GM23338 (cell line): ENCODE data around the gene PPP4R1. TPM values are rescaled to one million over a fixed set of nuclear protein-coding genes. Genes with fewer than 3 reads are reported as not detected.

Source experiments
- ATAC-seq: fragments of 200-7000 bp; cut with Tn5 transposase; 3 replicates; pipeline ENCODE4 v1.9.1; 2020
- DNase-seq: peaks from one replicate; pipeline ENCODE4 v3.0.0-alpha.2; 2015; ENCODE audit warnings: low spot score
- H2AFZ ChIP-seq: fragments of 200-600 bp; sonication (generic); 2 replicates; pipeline ENCODE4 v1.8.0; 2016; ENCODE audit warnings: antibody characterized with exemption, mild to moderate bottlenecking, moderate library complexity
- H3F3A ChIP-seq: fragments of 200-600 bp; sonication (generic); replicated peaks from 2 replicates; pipeline ENCODE4 v1.8.0; 2017; ENCODE audit warnings: antibody characterized with exemption, mixed run types, low read depth
- H3K27ac ChIP-seq: fragments of 200-600 bp; sonication (generic); 2 replicates; pipeline ENCODE4 v1.6.1; 2016; ENCODE audit warnings: low read depth
- H3K27me3 ChIP-seq: fragments of 200-600 bp; sonication (generic); 2 replicates; pipeline ENCODE4 v1.8.0; 2016; ENCODE audit warnings: mild to moderate bottlenecking, mixed run types, moderate library complexity; ENCODE audit not compliant: insufficient read depth
- H3K36me3 ChIP-seq: fragments of 200-600 bp; sonication (generic); 2 replicates; pipeline ENCODE4 v1.8.0; 2016; ENCODE audit warnings: mild to moderate bottlenecking; ENCODE audit not compliant: insufficient read depth
- H3K4me1 ChIP-seq: fragments of 200-600 bp; sonication (generic); 2 replicates; pipeline ENCODE4 v1.8.0; 2016; ENCODE audit warnings: mild to moderate bottlenecking, moderate library complexity; ENCODE audit not compliant: insufficient read depth
- H3K4me2 ChIP-seq: fragments of 200-600 bp; sonication (generic); 2 replicates; pipeline ENCODE4 v1.7.1; 2017; ENCODE audit warnings: mixed run types
- H3K4me3 ChIP-seq: fragments of 200-600 bp; sonication (generic); 2 replicates; pipeline ENCODE4 v1.6.1; 2016; ENCODE audit warnings: mixed run types
- H3K79me2 ChIP-seq: fragments of 200-600 bp; sonication (generic); replicated peaks from 2 replicates; pipeline ENCODE4 v1.8.0; 2017; ENCODE audit warnings: mild to moderate bottlenecking; ENCODE audit not compliant: insufficient read depth
- H3K9me2 ChIP-seq: fragments of 200-600 bp; sonication (generic); 2 replicates; pipeline ENCODE4 v1.8.0; 2017; ENCODE audit not compliant: insufficient read depth
- H4K20me1 ChIP-seq: fragments of 200-600 bp; sonication (generic); replicated peaks from 2 replicates; pipeline ENCODE4 v1.8.0; 2017; ENCODE audit warnings: mild to moderate bottlenecking; ENCODE audit not compliant: insufficient read depth
- H3K27ac Mint-ChIP-seq: 2 replicates; pipeline ENCODE4 v1.8.0; 2020; ENCODE audit warnings: inconsistent platforms, mild to moderate bottlenecking, moderate library complexity, mixed read lengths
- H3K27me3 Mint-ChIP-seq: 3 replicates; pipeline ENCODE4 v1.8.0; 2022; ENCODE audit warnings: low read depth, mild to moderate bottlenecking, moderate library complexity, mixed read lengths, inconsistent platforms; ENCODE audit not compliant: insufficient read depth, poor library complexity
- H3K36me3 Mint-ChIP-seq: 3 replicates; pipeline ENCODE4 v1.8.0; 2021; ENCODE audit warnings: low read depth, mild to moderate bottlenecking, inconsistent platforms, moderate library complexity, mixed read lengths
- H3K4me1 Mint-ChIP-seq: 3 replicates; pipeline ENCODE4 v1.8.0; 2020; ENCODE audit warnings: mild to moderate bottlenecking, inconsistent platforms, mixed read lengths
- H3K4me3 Mint-ChIP-seq: 3 replicates; pipeline ENCODE4 v1.8.0; 2021; ENCODE audit warnings: moderate library complexity, mild to moderate bottlenecking, inconsistent platforms, mixed read lengths
- H3K9me3 Mint-ChIP-seq: 3 replicates; pipeline ENCODE4 v1.8.0; 2020; ENCODE audit warnings: moderate library complexity, mild to moderate bottlenecking, inconsistent platforms, mixed read lengths
- JUNB ChIP-seq: IDR thresholded peaks from one replicate; pipeline ENCODE4 v1.6.1; 2016; ENCODE audit warnings: antibody characterized with exemption; ENCODE audit not compliant: unreplicated experiment
- NANOG ChIP-seq: IDR thresholded peaks from 2 replicates; pipeline ENCODE4 v1.6.1; 2016; ENCODE audit warnings: antibody characterized with exemption, borderline replicate concordance
- POLR2AphosphoS5 ChIP-seq: IDR thresholded peaks from 2 replicates; pipeline ENCODE4 v1.6.1; 2016; ENCODE audit warnings: antibody characterized with exemption, low read depth
- REST ChIP-seq: IDR thresholded peaks from one replicate; pipeline ENCODE4 v1.6.1; 2018; ENCODE audit warnings: antibody characterized with exemption; ENCODE audit not compliant: unreplicated experiment
- STAT1 ChIP-seq: IDR thresholded peaks from one replicate; pipeline ENCODE4 v1.6.1; 2016; ENCODE audit warnings: antibody characterized with exemption; ENCODE audit not compliant: unreplicated experiment
- ZNF462 ChIP-seq: fragments of 250-450 bp; sonication (Bioruptor Pico); IDR thresholded peaks from 2 replicates; pipeline ENCODE4 v1.5.0; 2020; ENCODE audit warnings: mild to moderate bottlenecking, moderate library complexity
- polyA plus RNA-seq: library from polyadenylated mRNA; unstranded; fragments of >200 nt; fragmentation: Nextera tagmentation; extraction: Ambion mirVana; gene quantifications from 2 replicates; pipeline ENCODE4 v1.2.1, GENCODE V29; 2016
- total RNA-seq: library from RNA; depleted of rRNA; stranded (reverse); fragments of >200 nt; shearing (Covaris generic); gene quantifications from 2 replicates; pipeline ENCODE4 v1.2.3, GENCODE V29; 2014

PPP4R1 gene
- total and polyA plus RNA-seq, 2 experiments from 2014 or later, result 18.1 to 79.4 TPM

- no peak overlapping the region for H3K27ac Mint-ChIP-seq
- TF ChIP-seq ZNF462 (CRISPR knock-in tag), result no peak
- no peak for TF ChIP-seq POLR2AphosphoS5
- no peak for TF ChIP-seq STAT1
- TF ChIP-seq REST, result no peak
- TF ChIP-seq JUNB, result no peak
- TF ChIP-seq NANOG, result no peak
Measured at GRCh38 chr18:9619990-9620389, 5.6 kb upstream of the PPP4R1 start.

More at GRCh38 chr18:9619990-9620389, 5.6 kb upstream of the PPP4R1 start:
- H4K20me1 ChIP-seq, result no peaks in the 10 kb centered on the region
- no peak for DNase-seq
- Mint-ChIP-seq H3K36me3 (no peaks in the 10 kb centered on the region; the same call in 2 of the 3 replicates), H3K9me3 (no peaks in the 10 kb centered on the region), H3K4me1 (peaks cover 12% of the 10 kb centered on the region), H3K4me3 (no peak overlapping the region), H3K27me3 (no peaks in the 10 kb centered on the region)
- no peaks in the 10 kb centered on the region for H3K79me2 ChIP-seq
- no peaks in the 10 kb centered on the region for H3K27me3 ChIP-seq
- no peak overlapping the region for H3K4me3 ChIP-seq
- no peak overlapping the region for H3K27ac ChIP-seq
- H3K4me2 ChIP-seq, result no peak overlapping the region
- H3K36me3 ChIP-seq, result no peaks in the 10 kb centered on the region
- peaks cover 11% of the 10 kb centered on the region for H3K4me1 ChIP-seq
- no peaks in the 10 kb centered on the region for H3K9me2 ChIP-seq
- ATAC-seq, result no peak
- H3F3A ChIP-seq, result peaks cover 5% of the 10 kb centered on the region; the same call in 1 of the 2 replicates
- H2AFZ ChIP-seq, result no peak overlapping the region
